Measurements from ENCODE around the gene TMEM114.

DNA sequence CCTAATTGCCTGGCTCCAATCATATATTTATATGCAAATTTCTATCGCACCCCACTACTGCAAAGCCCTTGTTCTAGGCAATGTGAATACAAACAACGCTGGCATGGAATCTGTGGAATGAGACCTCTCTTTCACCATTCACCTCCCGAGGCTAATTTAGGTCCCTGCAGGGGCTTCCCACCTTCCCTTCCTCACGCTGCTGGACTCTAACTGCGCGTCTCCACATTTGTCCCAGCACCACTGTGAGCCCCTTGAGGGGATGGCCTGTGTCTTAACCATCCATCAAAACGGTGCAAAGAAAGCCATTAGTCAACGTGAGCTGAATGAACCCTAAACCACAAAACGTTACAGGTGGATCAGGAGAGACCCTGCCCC is 1.6 kb downstream of the TMEM114 start:
- TF ChIP-seq, protein P1, sequence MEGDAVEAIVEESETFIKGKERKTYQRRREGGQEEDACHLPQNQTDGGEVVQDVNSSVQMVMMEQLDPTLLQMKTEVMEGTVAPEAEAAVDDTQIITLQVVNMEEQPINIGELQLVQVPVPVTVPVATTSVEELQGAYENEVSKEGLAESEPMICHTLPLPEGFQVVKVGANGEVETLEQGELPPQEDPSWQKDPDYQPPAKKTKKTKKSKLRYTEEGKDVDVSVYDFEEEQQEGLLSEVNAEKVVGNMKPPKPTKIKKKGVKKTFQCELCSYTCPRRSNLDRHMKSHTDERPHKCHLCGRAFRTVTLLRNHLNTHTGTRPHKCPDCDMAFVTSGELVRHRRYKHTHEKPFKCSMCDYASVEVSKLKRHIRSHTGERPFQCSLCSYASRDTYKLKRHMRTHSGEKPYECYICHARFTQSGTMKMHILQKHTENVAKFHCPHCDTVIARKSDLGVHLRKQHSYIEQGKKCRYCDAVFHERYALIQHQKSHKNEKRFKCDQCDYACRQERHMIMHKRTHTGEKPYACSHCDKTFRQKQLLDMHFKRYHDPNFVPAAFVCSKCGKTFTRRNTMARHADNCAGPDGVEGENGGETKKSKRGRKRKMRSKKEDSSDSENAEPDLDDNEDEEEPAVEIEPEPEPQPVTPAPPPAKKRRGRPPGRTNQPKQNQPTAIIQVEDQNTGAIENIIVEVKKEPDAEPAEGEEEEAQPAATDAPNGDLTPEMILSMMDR (IDR thresholded peaks at IDR 0.05), result no peak
- TF ChIP-seq POLR2A (IDR thresholded peaks at IDR 0.05), result no peak
